ENCODE results near the gene ARF1.
"Not testable (repeated sequence)": the region's sequence is repeated elsewhere in the genome, so short reads cannot be mapped to it uniquely, and the experiment has no call there.

The ARF1 gene

GRCh38 chr1:228102791-228103620 lies 20.5 kb downstream of the ARF1 start, which contains the start of gene C1orf35:
Gene C1orf35 (minus strand): TSS chr1:228103325. CDS start chr1:228103227, 98 bp downstream.
- DNase-seq (ENCODE audit: low read depth in 2 of 2), result peak; percentile 92

- DNase-seq (ENCODE audit: low read depth in 2 of 2), result no peak
Measured at GRCh38 chr1:228104526-228105269, 22.2 kb downstream of the ARF1 start.

GRCh38 chr1:228105270-228105995 lies 22.9 kb downstream of the ARF1 start:
- DNase-seq (ENCODE audit: low read depth in 2 of 2), result no peak

- no peak for DNase-seq (ENCODE audit: low read depth in 2 of 2)
Measured at GRCh38 chr1:228105996-228106799, 23.7 kb downstream of the ARF1 start.

- DNase-seq (ENCODE audit: low read depth in 2 of 2), result no peak
Measured at GRCh38 chr1:228106800-228107054, 24.2 kb downstream of the ARF1 start.

- no peak for DNase-seq (ENCODE audit: low read depth in 2 of 2)
Measured at GRCh38 chr1:228107636-228108035, 25.1 kb downstream of the ARF1 start.

GRCh38 chr1:228108055-228108690 lies 25.7 kb downstream of the ARF1 start:
- DNase-seq (ENCODE audit: low read depth in 2 of 2), result no peak

GRCh38 chr1:228108742-228109072 lies 26.2 kb downstream of the ARF1 start:
- no peak for DNase-seq (ENCODE audit: low read depth in 2 of 2)

GRCh38 chr1:228109073-228109961 lies 26.8 kb downstream of the ARF1 start, which contains the start of gene MRPL55:
Gene MRPL55 (minus strand): TSS chr1:228109299. CDS start chr1:228108260, 1,039 bp downstream.
- peak; percentile 94 to 99 for DNase-seq (ENCODE audit: low read depth in 2 of 2)

GRCh38 chr1:228109962-228110488 lies 27.5 kb downstream of the ARF1 start:
- no peak for DNase-seq (ENCODE audit: low read depth in 2 of 2)

GRCh38 chr1:228110556-228110955 lies 28.0 kb downstream of the ARF1 start:
- no peak for DNase-seq (ENCODE audit: low read depth in 2 of 2)

GRCh38 chr1:228111315-228111714 lies 28.8 kb downstream of the ARF1 start:
- not testable (repeated sequence) for DNase-seq (ENCODE audit: low read depth in 2 of 2)

GRCh38 chr1:228112167-228112566 lies 29.7 kb downstream of the ARF1 start:
- DNase-seq (ENCODE audit: low read depth in 2 of 2), result no peak

GRCh38 chr1:228112617-228113016 lies 30.1 kb downstream of the ARF1 start:
- no peak for DNase-seq (ENCODE audit: low read depth in 2 of 2)

- DNase-seq (ENCODE audit: low read depth in 2 of 2), result no peak
Measured at GRCh38 chr1:228114827-228115226, 32.3 kb downstream of the ARF1 start.

- no peak for DNase-seq (ENCODE audit: low read depth in 2 of 2)
Measured at GRCh38 chr1:228117335-228117734, 34.8 kb downstream of the ARF1 start.

- DNase-seq (ENCODE audit: low read depth in 2 of 2), result no peak
Measured at GRCh38 chr1:228118040-228118439, 35.5 kb downstream of the ARF1 start.

GRCh38 chr1:228120351-228120750 lies 37.8 kb downstream of the ARF1 start:
- DNase-seq (ENCODE audit: low read depth in 2 of 2), result no peak

GRCh38 chr1:228120857-228121489 lies 38.5 kb downstream of the ARF1 start:
- DNase-seq (ENCODE audit: low read depth in 2 of 2), result no peak
